Gastroesophageal sphincter (tissue), 3 donors: ENCODE results near the gene IDH3G.

ENCODE experiments used
- CTCF ChIP-seq, 4 experiments: fragments of 200-600 bp in 2 of 4; fragments of 450-650 bp in 2 of 4; sonication (generic) in 1 of 4; IDR thresholded peaks; one replicate each; pipeline ENCODE4 v1.5.1; 2017 to 2019; ENCODE audit warnings: antibody characterized with exemption in 4 of 4, mild to moderate bottlenecking in 2 of 4, moderate library complexity in 2 of 4
- POLR2A ChIP-seq, 2 donors: fragments of 450-650 bp; IDR thresholded peaks; one replicate each; pipeline ENCODE4 v1.6.1; 2017; ENCODE audit warnings: antibody characterized with exemption in 2 of 2, mild to moderate bottlenecking in 2 of 2, moderate library complexity in 1 of 2

DNA sequence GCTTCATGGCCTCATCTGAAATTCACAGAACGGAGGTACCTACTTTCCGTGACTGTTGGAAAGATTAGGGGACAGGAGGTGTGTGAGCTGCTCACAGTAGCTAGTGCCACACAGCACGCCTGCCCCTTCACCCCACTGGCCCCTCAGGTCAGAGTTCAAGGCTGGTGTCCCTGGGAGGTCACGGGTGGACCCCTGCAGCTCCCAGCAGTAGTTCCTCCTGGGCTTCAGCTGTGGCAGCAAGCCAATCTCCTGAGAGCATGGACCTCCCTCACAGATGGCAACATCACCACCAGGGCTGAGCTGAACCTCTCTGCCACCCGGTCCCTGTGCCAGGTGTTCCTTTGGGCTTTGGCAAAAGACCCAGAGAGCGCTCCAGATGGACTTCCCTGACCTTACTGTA lies 1.8 kb downstream of the IDH3G start:
- TF ChIP-seq CTCF (IDR thresholded peaks at IDR 0.05) (no peak), POLR2A (IDR thresholded peaks at IDR 0.05) (no peak)
